HG02938 (cell line): Measurements from ENCODE around the gene RASA2.
"Not testable (repeated sequence)": the region's sequence is repeated elsewhere in the genome, so short reads cannot be mapped to it uniquely, and the experiment has no call there.

Experiments
- ATAC-seq: cut with Tn5 transposase; IDR thresholded peaks from one replicate; pipeline ENCODE4 v1.9.1; 2021; ENCODE audit warnings: mild to moderate bottlenecking, moderate library complexity; ENCODE audit not compliant: unreplicated experiment

Gene RASA2

GRCh38 chr3:141457624-141458236, 29.1 kb upstream of the RASA2 start:
- ATAC-seq: no peak

- no peak for ATAC-seq
Observed at GRCh38 chr3:141459008-141459407, 27.8 kb upstream of the RASA2 start.

DNA sequence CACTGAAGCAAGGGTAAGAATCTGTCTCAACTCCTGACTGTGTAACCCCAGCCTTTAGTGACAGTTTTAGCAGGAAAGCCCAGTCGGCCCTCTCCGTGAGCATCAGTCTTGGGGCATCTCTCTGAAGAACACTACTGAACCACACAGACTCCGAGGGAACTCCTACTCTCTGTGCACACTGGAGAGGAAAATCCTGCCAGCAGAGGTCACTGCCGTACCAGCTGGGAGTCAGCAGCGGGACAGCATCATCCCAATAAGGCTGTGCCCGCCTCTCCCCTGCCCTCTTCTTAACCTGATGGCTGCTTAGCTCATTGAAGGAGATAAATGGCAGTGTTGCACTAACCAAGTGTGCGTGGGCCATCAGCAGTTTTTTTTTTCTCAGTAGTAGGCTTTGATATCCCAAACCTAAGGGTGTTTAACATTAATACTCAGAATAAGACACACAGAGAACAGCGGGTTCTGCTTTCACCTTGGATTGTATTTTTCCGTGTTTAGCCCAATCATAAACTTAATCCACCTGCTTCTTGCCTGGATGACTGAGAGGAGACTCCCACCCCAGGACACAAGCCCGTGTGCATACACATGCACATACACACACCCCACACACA, 26.6 kb upstream of the RASA2 start:
- ATAC-seq: peak; percentile 83

GRCh38 chr3:141462176-141462859, 24.5 kb upstream of the RASA2 start:
- ATAC-seq: no peak

- no peak for ATAC-seq
Observed at GRCh38 chr3:141465221-141465620, 21.6 kb upstream of the RASA2 start.

DNA sequence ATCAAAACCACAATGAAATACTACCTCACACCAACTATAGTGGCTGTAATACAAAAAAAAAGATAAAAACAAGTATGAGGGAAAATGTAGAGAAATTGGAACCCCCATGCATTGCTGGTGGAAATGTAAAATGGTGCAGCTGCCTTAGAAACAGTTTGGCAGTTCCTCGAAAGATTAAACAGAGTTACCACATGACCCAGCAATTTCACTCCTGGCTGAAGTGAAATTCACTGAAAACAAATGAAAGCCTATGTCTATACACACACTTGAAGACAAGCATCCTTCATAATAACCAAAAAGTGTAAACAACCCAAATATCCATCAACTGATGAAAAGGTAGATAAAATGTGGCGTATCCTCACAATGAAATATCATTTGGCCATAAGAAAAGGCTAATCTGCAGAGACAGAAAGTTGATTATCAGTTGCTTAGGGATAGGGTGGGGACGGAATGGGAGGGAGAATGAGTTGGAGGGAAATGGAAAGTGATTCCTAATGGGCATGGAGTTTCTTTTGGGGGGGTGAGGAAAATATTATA, 20.1 kb upstream of the RASA2 start:
- ATAC-seq: no peak

DNA sequence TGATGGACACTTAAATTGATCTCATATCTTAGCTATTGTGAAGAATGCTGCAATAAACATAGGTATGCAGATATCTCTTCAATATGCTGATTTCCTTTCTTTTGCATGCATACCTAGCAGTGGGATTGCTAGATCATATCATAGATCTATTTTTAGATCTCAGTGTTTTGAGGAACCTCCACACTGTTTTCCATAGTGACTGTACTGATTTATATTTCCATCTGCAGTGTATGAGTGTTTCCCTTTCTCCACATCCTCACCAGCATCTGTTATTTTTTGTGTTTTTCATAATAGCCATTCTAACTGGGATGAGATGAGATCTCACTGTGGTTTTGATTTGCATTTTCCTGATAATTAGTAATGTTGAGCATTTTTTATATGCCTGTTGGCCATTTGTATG, 17.1 kb upstream of the RASA2 start:
- ATAC-seq: no peak

GRCh38 chr3:141471160-141471559, 15.7 kb upstream of the RASA2 start:
- ATAC-seq: no peak

DNA sequence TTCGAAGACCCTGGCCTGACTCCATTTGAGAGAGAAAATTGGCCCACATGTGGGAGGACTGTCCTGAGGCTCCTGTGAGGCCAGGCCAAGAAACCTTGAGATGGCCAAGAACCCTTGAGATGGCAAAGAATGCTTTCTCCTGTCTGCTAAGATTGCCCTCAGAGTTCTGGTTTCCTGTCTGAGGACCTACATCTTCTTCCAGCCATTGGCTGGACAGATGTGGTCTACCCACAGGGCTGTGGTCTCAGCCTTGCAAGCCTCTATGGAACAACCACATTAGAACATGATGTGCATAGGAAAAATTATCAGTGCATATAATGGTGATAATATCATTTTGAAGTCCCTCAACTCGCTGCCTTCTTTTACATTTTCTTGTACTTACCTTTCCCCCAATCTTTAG, 10.8 kb upstream of the RASA2 start:
- no peak for ATAC-seq

DNA sequence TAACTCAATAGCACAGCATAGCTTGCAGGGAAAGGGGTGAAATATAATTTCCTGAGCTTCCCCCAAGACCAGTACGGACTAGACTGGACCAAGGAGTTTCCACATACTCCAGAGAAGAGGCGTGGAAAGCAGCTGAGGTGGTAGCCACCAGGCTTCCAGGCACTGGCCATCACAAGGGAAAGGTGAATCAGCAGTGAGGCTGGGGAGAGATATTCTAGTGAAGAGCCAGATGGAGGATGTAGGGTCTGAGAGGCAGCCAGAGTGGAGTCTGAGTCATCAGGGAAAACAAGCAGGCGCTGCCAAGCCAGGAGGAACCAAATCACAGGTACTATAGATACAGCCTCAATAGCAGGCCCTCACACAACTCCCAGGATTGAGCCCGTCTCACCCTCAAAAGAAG, 9.6 kb upstream of the RASA2 start:
- no peak for ATAC-seq

DNA sequence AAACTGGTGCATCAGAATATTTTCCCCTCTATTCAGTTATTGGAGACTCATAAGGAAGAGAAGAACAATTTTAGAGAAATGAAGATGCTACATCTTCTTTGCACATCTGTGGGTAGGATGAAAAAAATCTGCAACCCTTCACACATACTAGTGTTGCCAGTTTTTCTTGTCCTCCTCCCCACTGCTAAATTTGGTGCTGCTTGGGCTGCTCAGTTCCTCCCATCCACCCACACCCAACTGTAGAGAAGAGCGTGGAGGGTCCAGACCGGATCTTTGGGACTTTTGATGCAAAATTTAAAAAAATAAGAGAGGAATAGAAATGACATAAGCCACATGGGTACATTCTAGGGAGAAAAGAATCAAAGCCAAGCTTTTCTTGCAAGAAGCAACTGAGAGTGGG, 8.7 kb upstream of the RASA2 start:
- no peak for ATAC-seq

- not testable (repeated sequence) for ATAC-seq
Observed at GRCh38 chr3:141478840-141479239, 8.0 kb upstream of the RASA2 start.

DNA sequence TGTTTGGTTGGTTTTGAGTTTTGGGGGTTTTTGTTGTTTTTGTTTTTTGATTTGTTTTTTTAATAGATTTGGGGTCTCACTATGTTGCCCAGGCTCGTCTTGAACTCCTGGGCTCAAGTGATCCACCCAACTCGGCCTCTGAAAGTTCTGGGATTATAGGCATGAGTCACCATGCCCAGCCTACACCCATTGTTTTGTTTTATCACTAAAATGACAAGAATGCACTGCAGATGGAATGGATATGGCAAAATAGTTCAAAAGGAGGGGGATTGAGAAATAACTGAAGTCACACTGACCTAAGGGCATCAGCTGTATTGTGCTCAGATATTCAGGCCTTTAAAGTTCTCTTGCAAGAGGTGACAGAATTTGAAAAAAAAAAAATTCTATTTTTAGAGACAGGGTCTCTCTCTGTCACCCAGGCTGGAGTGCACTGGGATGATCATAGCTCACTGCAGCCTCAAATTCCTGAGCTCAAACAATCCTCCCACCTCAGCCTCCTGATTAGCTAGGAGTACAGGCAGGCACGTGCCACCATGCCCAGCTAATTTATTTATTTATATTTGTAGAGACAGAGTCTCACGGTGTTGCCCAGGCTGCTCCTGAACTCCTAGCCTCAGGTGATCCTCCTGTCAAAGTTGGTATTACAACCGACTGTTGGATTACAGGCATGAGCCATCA, 4.4 kb upstream of the RASA2 start:
- ATAC-seq: no peak

DNA sequence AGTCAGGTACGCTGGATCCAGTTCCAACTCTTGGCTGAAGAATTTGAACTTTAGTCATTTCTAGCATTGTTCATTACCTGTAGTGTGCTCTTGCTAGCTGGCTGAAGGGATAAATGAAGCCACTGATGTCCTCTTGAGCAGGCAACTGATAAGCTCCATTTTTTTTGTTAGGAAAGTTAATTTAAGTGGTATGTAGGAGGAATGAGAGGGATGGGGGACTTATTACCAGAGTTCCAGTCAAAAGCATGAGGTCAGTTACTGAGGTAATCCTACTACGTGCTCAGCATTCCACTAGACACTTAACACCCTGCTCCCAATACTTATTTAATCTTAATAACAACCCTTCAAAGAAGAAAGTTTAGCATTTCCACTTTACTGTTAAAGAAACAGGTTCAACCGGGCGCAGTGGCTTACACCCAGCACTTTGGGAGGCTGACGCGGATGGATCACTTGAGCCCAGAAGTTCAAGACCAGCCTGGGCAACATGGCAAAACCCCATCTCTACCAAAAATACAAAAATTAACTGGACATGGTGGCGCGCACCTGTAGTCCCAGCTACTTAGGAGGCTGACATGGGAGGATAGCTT, 2.0 kb upstream of the RASA2 start:
- ATAC-seq: no peak

- ATAC-seq: no peak
Observed at GRCh38 chr3:141485641-141486495, 959 bp upstream of the RASA2 start.

- no peak for ATAC-seq
Observed at GRCh38 chr3:141486496-141486745, 406 bp upstream of the RASA2 start.

- peak; percentile 82 for ATAC-seq
Observed at GRCh38 chr3:141487521-141488252, 860 bp downstream of the RASA2 start.

GRCh38 chr3:141489203-141489602, 2.4 kb downstream of the RASA2 start:
- no peak for ATAC-seq

GRCh38 chr3:141491081-141491480, 4.3 kb downstream of the RASA2 start:
- ATAC-seq: no peak

- no peak for ATAC-seq
Observed at GRCh38 chr3:141491929-141492328, 5.1 kb downstream of the RASA2 start.
